HG02642 (cell line): ENCODE data around the gene NME7.
"Not testable (repeated sequence)": the region's sequence is repeated elsewhere in the genome, so short reads cannot be mapped to it uniquely, and the experiment has no call there.

ENCODE experiments used
- ATAC-seq: cut with Tn5 transposase; IDR thresholded peaks from one replicate; pipeline ENCODE4 v1.9.1; 2021; ENCODE audit warnings: mild to moderate bottlenecking; ENCODE audit not compliant: unreplicated experiment, poor library complexity

The NME7 gene

GRCh38 chr1:169133801-169134502 lies 233.6 kb downstream of the NME7 start:
- no peak for ATAC-seq

- ATAC-seq, result no peak
Observed at GRCh38 chr1:169133228-169133576, 234.4 kb downstream of the NME7 start.

GRCh38 chr1:169132512-169133227 lies 234.9 kb downstream of the NME7 start:
- no peak for ATAC-seq

GRCh38 chr1:169130683-169131082 lies 236.9 kb downstream of the NME7 start:
- ATAC-seq, result no peak

DNA sequence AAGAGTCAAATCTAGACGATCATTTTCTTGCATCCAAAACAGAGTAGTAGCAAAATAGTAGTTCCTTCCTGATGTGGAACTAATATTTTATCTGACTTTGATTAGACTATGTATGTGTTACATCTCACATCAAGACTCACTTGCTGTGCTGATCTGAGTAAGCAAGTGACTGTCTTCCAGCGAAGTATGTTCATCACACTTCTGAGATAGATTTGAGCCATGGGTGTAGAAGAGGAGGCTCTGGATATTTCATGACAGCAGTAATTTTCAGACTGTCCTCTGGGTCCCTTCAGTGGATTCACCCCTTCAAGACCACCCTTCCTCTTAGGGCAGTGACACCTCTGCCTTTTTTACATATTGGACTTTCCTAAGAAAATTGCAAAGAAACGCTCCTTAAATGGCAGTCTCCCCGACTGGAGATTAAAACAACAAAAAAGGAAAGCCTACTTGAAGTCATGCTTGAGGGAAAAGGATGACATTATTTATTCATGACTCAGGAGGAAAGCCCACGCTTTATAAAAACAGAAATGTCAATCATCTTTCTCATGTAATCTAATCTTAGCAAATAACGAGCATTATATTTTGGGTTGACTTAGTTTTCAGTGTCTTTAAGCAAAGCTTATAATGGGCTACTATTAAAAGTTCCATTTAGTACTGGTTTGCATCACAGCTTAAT lies 238.3 kb downstream of the NME7 start:
- ATAC-seq, result no peak

GRCh38 chr1:169128562-169128961 lies 239.0 kb downstream of the NME7 start:
- ATAC-seq, result no peak

DNA sequence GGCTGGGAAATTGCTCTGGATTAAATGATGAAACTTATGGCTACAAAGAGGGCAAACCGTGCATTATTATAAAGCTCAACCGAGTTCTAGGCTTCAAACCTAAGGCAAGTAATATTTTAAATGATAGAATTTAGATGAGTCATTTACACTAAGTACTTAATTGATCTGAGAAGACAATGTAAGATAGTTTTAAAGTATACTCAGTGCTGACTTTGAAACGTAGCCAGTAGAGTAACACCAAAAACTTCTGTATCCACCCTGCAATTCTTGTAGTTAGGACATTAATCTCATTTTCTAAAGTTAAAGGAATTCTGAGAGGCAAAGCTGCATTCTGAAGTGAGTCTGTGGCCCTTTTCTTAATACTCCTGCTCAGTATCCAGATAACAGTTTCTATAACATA lies 240.3 kb downstream of the NME7 start:
- ATAC-seq, result no peak

DNA sequence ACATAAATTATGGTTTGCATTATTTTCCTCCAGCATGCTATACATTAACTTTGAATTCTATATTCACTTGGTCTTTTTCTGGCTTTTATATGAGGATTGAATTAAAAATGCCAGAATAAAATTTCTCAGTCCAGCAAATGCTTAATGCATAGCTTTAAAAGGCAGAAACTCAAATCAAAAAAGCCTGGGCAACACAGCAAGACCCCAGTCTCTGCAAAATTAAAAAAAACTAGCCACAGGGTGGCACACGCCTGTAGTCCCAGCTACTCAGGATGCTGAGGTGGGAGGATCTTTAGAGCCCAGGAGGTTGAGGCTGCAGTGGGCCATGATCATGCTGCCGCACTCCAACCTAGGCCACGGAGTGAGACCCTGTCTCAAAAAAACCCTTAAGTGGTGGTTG lies 241.3 kb downstream of the NME7 start:
- ATAC-seq, result no peak

DNA sequence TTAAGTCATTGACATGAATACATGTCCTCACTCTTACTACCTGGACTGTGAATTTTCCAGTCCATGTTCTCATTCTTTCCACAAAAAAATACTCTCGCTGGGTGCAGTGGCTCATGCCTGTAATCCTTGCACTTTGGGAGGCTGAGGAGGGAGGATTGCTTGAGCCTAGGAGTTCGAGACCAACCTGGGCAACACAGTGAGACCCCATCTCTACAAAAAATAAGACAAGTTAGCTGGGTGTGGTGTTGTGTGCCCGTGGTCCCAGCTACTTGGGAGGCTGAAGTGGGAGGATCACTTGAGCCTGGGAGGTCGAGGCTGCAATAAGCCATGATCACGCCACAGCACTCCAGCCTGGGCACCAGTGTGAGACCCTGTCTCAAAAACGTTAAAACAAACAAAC lies 242.0 kb downstream of the NME7 start:
- ATAC-seq, result not testable (repeated sequence)

DNA sequence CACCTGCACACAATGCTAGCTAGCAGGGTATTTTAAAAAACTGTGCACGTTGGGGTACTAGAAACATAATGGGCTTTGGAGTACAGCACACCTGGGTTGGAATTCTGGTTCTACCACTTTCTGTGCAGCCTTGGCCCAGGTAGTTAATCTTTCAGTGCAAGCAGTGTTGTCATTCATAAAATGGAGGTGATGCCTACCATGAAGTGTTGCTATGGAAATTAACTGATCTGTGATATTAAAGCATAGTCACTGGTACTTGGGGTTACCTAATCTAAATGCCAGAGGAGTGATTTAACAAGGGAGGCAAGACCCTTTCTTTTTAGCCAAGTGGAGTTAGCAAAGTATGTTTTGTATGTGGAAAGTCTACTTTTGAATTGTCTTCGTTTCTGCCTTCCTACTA lies 243.1 kb downstream of the NME7 start:
- ATAC-seq, result no peak

DNA sequence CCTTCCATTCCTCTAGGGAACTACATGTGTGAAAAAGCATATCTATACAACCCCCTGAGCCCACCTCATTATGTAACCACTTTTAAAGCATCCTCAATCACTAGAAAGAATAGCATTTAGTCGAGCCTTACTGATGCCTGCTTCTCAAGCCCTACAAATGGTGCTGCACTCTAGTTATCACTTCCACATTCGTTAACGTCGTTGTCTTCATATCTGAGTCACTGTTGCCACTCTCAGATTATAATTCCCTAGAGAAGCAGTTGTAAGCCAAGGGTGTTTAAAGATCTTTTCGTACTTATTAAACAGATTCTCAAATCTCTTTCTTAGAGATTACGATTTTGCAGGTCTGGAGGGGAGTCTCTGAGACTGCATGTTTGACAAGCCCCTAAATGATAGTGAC lies 244.6 kb downstream of the NME7 start:
- peak; percentile 62 for ATAC-seq

DNA sequence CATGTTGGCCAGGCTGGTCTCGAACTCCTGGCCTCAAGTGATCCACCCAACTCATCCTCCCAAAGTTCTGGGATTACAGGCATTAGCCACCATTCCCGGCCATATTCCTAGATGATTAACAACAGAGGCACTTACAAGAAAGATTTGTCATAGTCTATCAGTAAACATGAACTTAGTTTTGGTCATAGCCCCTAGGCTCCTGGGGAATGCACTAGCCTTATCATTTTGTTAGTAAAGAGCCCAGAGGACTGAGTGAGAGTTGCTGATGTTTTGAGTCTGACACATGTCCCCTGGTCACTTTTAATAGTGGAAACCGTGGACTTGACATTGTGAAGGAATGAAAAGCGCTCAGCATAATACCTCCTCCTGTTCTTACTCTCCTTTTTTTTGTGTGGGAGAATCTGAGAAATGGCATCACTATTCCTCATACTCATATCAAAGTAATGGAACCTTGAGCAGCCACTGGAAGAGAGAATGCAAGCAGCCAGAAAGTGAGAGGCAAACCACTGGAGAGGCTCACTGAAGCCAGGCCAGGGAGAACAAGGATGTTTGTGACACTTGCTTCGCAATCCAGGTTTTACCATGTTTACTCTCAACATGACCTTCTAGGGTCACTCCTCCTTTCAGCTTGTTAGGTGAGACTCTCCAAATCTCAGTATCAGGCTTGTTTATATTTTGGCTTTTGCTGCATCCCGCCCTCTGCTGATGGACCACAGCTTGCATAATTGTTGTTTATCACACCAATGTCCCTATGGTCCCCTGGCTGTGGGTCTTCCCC lies 246.3 kb downstream of the NME7 start:
- ATAC-seq, result no peak

GRCh38 chr1:169120066-169120465 lies 247.5 kb downstream of the NME7 start:
- ATAC-seq, result no peak

- no peak for ATAC-seq
Observed at GRCh38 chr1:169119405-169119804, 248.2 kb downstream of the NME7 start.

DNA sequence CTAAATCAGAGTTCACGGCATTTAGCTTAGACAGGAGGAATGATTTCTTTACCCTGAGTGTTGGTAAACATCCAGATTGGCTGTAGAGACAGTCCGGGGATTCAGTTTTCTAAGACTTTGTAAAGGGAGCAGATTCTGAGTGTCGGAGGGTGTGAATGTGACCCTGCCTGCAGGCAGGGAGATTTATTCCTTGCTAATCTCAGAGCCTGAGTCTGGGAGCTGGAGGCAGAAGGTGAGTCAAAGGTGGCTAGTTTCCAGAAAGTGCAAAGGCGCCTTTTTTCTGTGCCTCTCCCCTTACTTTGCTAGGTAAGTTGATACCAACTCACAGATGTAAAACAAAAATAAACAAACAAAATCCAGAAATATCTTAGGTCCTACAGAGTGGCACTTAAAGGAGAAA lies 249.4 kb downstream of the NME7 start:
- no peak for ATAC-seq

GRCh38 chr1:169117599-169117998 lies 250.0 kb downstream of the NME7 start:
- ATAC-seq, result no peak

DNA sequence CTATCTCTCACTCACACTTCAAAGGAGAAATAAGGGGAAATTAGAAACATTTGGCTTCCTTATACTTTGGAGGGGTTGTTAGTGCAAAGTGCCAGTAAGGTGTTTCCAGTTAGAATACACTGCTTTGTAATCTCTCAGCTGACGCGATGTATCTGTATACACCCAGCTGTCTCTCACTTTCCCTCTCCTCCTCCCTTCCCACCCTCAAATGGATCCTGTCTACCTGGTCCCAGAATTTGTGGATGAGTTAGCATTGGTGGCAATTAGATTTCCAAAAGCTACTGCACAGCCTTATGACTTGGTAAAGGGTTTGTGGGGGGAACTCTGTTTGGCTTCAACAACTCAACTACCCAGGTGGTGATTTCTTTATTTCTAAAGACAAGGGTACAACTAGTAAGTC lies 250.6 kb downstream of the NME7 start:
- ATAC-seq, result no peak

DNA sequence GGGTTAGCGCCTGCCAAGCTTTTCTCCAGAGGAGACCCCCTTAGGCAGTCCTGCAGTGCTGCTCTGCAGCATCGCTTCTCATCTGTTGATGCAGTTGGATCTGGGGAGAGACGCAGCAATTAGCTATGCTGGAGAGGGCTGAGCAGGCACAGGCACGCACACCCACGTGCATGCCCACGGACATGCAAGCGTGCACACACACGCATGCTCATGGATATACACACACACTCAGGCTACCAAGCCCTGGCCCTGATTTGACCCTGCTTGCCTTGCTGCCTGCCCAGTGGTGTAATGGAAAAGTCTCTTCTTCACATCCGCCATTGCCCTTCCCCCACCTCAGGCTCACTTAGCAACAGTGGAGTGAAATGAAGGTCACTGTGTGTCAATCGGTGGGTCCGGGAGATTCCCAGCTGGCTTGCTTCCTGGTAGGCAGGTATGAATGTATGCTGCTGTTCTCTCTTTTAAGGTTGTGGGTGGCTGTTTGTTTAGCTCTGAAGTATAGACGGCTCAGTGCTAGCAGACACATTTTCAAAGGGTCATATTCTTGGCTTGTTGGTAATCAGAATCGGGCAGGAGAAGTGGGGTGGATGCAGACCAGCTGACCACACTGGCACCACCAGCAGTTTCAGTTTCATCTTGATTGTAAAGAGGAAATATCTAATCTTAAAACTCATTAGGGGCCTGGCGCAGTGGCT lies 251.6 kb downstream of the NME7 start:
- no peak for ATAC-seq

- ATAC-seq, result no peak
Observed at GRCh38 chr1:169113613-169114119, 253.9 kb downstream of the NME7 start.

DNA sequence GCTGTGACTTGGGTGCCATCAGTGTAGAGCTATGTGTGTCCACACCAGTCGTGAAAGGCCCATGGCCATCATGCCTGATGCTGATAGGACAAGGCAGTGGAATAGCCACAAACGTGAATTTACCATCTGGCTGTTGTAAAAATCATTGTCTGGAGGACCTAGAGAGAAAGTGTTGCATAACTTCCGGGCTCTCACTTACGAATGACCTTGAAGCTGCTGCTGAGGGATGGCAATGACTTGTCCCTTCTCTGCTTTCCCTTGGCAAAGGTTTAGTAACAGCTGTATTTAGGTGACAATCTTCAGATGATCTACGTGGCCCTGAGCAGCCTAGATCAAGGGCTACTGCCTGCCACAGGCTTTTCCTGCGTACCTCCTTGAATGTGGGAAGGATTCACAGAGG lies 255.4 kb downstream of the NME7 start:
- no peak for ATAC-seq
